GM23338 (cell line): ENCODE data around the gene PIM3. TPM values are rescaled to one million over a fixed set of nuclear protein-coding genes. Genes with fewer than 3 reads are reported as not detected.

Experiments
- ATAC-seq: fragments of 200-7000 bp; cut with Tn5 transposase; 3 replicates; pipeline ENCODE4 v1.9.1; 2020
- DNase-seq: peaks from one replicate; pipeline ENCODE4 v3.0.0-alpha.2; 2015; ENCODE audit warnings: low spot score
- H2AFZ ChIP-seq: fragments of 200-600 bp; sonication (generic); 2 replicates; pipeline ENCODE4 v1.8.0; 2016; ENCODE audit warnings: antibody characterized with exemption, mild to moderate bottlenecking, moderate library complexity
- H3F3A ChIP-seq: fragments of 200-600 bp; sonication (generic); replicated peaks from 2 replicates; pipeline ENCODE4 v1.8.0; 2017; ENCODE audit warnings: antibody characterized with exemption, mixed run types, low read depth
- H3K27ac ChIP-seq: fragments of 200-600 bp; sonication (generic); 2 replicates; pipeline ENCODE4 v1.6.1; 2016; ENCODE audit warnings: low read depth
- H3K27me3 ChIP-seq: fragments of 200-600 bp; sonication (generic); 2 replicates; pipeline ENCODE4 v1.8.0; 2016; ENCODE audit warnings: mild to moderate bottlenecking, mixed run types, moderate library complexity; ENCODE audit not compliant: insufficient read depth
- H3K36me3 ChIP-seq: fragments of 200-600 bp; sonication (generic); 2 replicates; pipeline ENCODE4 v1.8.0; 2016; ENCODE audit warnings: mild to moderate bottlenecking; ENCODE audit not compliant: insufficient read depth
- H3K4me1 ChIP-seq: fragments of 200-600 bp; sonication (generic); 2 replicates; pipeline ENCODE4 v1.8.0; 2016; ENCODE audit warnings: mild to moderate bottlenecking, moderate library complexity; ENCODE audit not compliant: insufficient read depth
- H3K4me2 ChIP-seq: fragments of 200-600 bp; sonication (generic); 2 replicates; pipeline ENCODE4 v1.7.1; 2017; ENCODE audit warnings: mixed run types
- H3K4me3 ChIP-seq: fragments of 200-600 bp; sonication (generic); 2 replicates; pipeline ENCODE4 v1.6.1; 2016; ENCODE audit warnings: mixed run types
- H3K79me2 ChIP-seq: fragments of 200-600 bp; sonication (generic); replicated peaks from 2 replicates; pipeline ENCODE4 v1.8.0; 2017; ENCODE audit warnings: mild to moderate bottlenecking; ENCODE audit not compliant: insufficient read depth
- H3K9me2 ChIP-seq: fragments of 200-600 bp; sonication (generic); 2 replicates; pipeline ENCODE4 v1.8.0; 2017; ENCODE audit not compliant: insufficient read depth
- H4K20me1 ChIP-seq: fragments of 200-600 bp; sonication (generic); replicated peaks from 2 replicates; pipeline ENCODE4 v1.8.0; 2017; ENCODE audit warnings: mild to moderate bottlenecking; ENCODE audit not compliant: insufficient read depth
- H3K27ac Mint-ChIP-seq: 2 replicates; pipeline ENCODE4 v1.8.0; 2020; ENCODE audit warnings: inconsistent platforms, mild to moderate bottlenecking, moderate library complexity, mixed read lengths
- H3K27me3 Mint-ChIP-seq: 3 replicates; pipeline ENCODE4 v1.8.0; 2022; ENCODE audit warnings: low read depth, mild to moderate bottlenecking, moderate library complexity, mixed read lengths, inconsistent platforms; ENCODE audit not compliant: insufficient read depth, poor library complexity
- H3K36me3 Mint-ChIP-seq: 3 replicates; pipeline ENCODE4 v1.8.0; 2021; ENCODE audit warnings: low read depth, mild to moderate bottlenecking, inconsistent platforms, moderate library complexity, mixed read lengths
- H3K4me1 Mint-ChIP-seq: 3 replicates; pipeline ENCODE4 v1.8.0; 2020; ENCODE audit warnings: mild to moderate bottlenecking, inconsistent platforms, mixed read lengths
- H3K4me3 Mint-ChIP-seq: 3 replicates; pipeline ENCODE4 v1.8.0; 2021; ENCODE audit warnings: moderate library complexity, mild to moderate bottlenecking, inconsistent platforms, mixed read lengths
- H3K9me3 Mint-ChIP-seq: 3 replicates; pipeline ENCODE4 v1.8.0; 2020; ENCODE audit warnings: moderate library complexity, mild to moderate bottlenecking, inconsistent platforms, mixed read lengths
- CREB1 ChIP-seq: fragments of 250-450 bp; sonication (Bioruptor Pico); IDR thresholded peaks from 2 replicates; pipeline ENCODE4 v1.5.0; 2020; ENCODE audit warnings: low read depth, mild to moderate bottlenecking, moderate library complexity
- JUNB ChIP-seq: IDR thresholded peaks from one replicate; pipeline ENCODE4 v1.6.1; 2016; ENCODE audit warnings: antibody characterized with exemption; ENCODE audit not compliant: unreplicated experiment
- NANOG ChIP-seq: IDR thresholded peaks from 2 replicates; pipeline ENCODE4 v1.6.1; 2016; ENCODE audit warnings: antibody characterized with exemption, borderline replicate concordance
- POLR2AphosphoS5 ChIP-seq: IDR thresholded peaks from 2 replicates; pipeline ENCODE4 v1.6.1; 2016; ENCODE audit warnings: antibody characterized with exemption, low read depth
- STAT1 ChIP-seq: IDR thresholded peaks from one replicate; pipeline ENCODE4 v1.6.1; 2016; ENCODE audit warnings: antibody characterized with exemption; ENCODE audit not compliant: unreplicated experiment
- ZNF114 ChIP-seq: fragments of 250-450 bp; sonication (Bioruptor Pico); IDR thresholded peaks from 2 replicates; pipeline ENCODE4 v1.5.0; 2020; ENCODE audit warnings: mild to moderate bottlenecking, moderate library complexity
- ZNF331 ChIP-seq: fragments of 250-450 bp; sonication (Bioruptor Pico); IDR thresholded peaks from 2 replicates; pipeline ENCODE4 v1.5.0; 2020; ENCODE audit warnings: low read depth, mild to moderate bottlenecking, moderate library complexity
- polyA plus RNA-seq: library from polyadenylated mRNA; unstranded; fragments of >200 nt; fragmentation: Nextera tagmentation; extraction: Ambion mirVana; gene quantifications from 2 replicates; pipeline ENCODE4 v1.2.1, GENCODE V29; 2016
- total RNA-seq: library from RNA; depleted of rRNA; stranded (reverse); fragments of >200 nt; shearing (Covaris generic); gene quantifications from 2 replicates; pipeline ENCODE4 v1.2.3, GENCODE V29; 2014
- TF ChIP-seq, protein P1 (sequence below), 2 experiments: fragments of 200-600 bp in 1 of 2; sonication (generic) in 1 of 2; conservative IDR thresholded peaks; 2 replicates each; pipeline versions ENCODE4 v1.5.1 to v1.6.1; 2016 to 2017; ENCODE audit warnings: antibody characterized with exemption in 2 of 2, low read depth in 2 of 2, mild to moderate bottlenecking in 2 of 2, moderate library complexity in 1 of 2
- TF ChIP-seq, protein P2 (sequence below): fragments of 250-450 bp; sonication (Bioruptor Pico); IDR thresholded peaks from 2 replicates; pipeline ENCODE4 v1.5.0; 2020; ENCODE audit warnings: mild to moderate bottlenecking, moderate library complexity
- TF ChIP-seq, protein P3 (sequence below): IDR thresholded peaks from 2 replicates; pipeline ENCODE4 v1.6.1; 2016; ENCODE audit warnings: antibody characterized with exemption

PIM3 gene
- total and polyA plus RNA-seq, 2 experiments from 2014 or later: 17.7 to 37.3 TPM

DNA sequence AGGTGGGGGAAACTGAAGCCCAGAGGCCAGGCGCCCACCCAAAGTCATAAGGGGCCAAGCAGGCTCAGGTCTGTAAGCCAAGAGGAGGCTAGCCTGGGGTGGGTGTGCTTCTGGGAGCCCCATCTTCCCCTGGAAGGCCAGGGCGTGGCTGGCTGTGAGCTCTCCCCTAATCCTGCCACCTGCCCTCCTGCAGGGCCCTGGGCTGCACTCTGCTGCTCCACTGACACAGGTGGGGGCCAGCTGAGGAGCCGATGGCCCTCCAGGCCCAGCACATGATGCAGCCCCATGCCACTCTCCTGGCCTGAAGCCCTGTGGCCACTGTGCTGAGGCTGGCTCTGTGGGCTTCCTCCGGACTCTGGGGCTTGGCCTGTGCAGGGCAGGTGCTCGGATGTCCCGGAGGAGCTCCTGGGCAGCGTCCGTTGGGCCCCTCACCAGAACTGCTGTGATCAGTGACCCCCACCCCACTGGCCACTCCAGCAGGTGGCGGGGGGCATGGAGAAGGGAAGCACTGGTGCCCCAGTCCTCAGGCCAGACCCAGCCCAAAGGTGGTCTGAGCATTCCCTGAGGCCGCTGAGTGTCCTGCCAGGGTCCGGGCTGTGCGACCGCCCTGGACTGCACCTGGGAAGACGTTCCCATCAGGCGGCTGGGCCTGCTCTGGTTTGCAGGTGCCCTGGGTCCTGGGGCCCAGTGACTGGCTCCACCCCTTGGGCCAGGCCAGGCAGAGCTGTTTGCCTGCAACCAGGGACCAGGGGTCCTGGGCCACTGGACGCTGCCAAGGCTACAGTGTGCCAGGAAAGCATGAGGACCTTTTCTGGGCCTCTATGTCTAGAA is 8.5 kb downstream of the PIM3 start:
- no peak overlapping the region for H3K27ac Mint-ChIP-seq
- Histone ChIP-seq H3K4me2 (no peak overlapping the region), H3K4me3 (no peak overlapping the region), H3K9me2 (no peaks in the 10 kb centered on the region), H3K79me2 (no peaks in the 10 kb centered on the region; the same call in 1 of the 2 replicates), H3K27ac (no peak overlapping the region), H3K4me1 (no peaks in the 10 kb centered on the region), H4K20me1 (no peaks in the 10 kb centered on the region), H3F3A (peaks cover 10% of the 10 kb centered on the region; the same call in 1 of the 2 replicates), H2AFZ (no peak overlapping the region), H3K36me3 (no peaks in the 10 kb centered on the region), H3K27me3 (peaks cover 32% of the 10 kb centered on the region)
- ATAC-seq (no peak), DNase-seq (no peak)
- H3K9me3 Mint-ChIP-seq: no peaks in the 10 kb centered on the region; the same call in 2 of the 3 replicates
- TF ChIP-seq, protein P1, sequence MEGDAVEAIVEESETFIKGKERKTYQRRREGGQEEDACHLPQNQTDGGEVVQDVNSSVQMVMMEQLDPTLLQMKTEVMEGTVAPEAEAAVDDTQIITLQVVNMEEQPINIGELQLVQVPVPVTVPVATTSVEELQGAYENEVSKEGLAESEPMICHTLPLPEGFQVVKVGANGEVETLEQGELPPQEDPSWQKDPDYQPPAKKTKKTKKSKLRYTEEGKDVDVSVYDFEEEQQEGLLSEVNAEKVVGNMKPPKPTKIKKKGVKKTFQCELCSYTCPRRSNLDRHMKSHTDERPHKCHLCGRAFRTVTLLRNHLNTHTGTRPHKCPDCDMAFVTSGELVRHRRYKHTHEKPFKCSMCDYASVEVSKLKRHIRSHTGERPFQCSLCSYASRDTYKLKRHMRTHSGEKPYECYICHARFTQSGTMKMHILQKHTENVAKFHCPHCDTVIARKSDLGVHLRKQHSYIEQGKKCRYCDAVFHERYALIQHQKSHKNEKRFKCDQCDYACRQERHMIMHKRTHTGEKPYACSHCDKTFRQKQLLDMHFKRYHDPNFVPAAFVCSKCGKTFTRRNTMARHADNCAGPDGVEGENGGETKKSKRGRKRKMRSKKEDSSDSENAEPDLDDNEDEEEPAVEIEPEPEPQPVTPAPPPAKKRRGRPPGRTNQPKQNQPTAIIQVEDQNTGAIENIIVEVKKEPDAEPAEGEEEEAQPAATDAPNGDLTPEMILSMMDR (conservative IDR thresholded peaks at IDR 0.05; ENCODE audit: low read depth in 2 of 2): no peak
- no peak for TF ChIP-seq CREB1 (CRISPR knock-in tag)
- H3K4me1 Mint-ChIP-seq: peaks cover 5% of the 10 kb centered on the region
- peaks cover 12% of the 10 kb centered on the region for H3K27me3 Mint-ChIP-seq
- H3K36me3 Mint-ChIP-seq: peaks cover 3% of the 10 kb centered on the region; the same call in 2 of the 3 replicates
- no peak overlapping the region for H3K4me3 Mint-ChIP-seq

DNA sequence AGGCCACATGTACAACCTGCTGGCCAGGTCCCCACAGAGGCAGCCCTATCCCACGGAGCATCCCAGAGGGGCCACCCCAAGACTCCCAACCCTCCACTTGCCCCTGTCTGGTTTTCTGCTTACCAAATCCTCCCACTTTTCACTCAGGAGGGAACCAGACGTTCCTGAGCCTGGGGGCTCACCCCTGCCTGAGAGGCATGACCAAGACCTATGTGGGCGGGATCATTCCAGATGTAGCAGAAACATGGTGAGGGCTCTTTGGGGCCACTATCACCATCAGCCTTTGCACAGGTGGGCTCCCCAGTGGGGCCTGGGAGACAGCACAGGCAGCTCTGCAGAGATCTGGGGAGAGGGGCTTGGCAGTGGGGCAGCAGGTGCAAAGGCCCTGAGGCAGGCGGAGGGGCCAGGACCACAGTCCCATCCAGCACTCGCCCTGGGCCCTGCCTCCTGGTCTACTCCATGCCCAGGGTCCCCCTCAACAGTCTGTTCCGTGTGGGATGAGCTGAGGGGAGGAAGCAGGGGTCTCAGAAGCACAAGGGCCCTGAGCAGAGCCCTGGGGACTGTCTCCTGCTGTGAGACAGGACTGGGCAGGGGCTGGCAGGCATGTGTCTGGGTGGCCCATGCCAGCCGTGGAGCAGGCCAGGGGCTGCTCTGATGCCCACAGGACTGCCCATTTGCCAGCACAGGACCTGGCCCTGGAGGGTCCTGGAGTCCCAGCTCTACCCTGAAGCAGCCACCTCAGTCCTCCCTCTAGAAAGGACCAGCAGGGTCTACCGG is 9.4 kb downstream of the PIM3 start:
- Mint-ChIP-seq H3K4me3 (peak overlapping the region; percentile 64; the same call in 1 of the 3 replicates), H3K9me3 (no peaks in the 10 kb centered on the region; the same call in 2 of the 3 replicates), H3K27ac (no peak overlapping the region; the same call in 1 of the 2 replicates), H3K36me3 (no peaks in the 10 kb centered on the region), H3K27me3 (peaks cover 12% of the 10 kb centered on the region), H3K4me1 (peaks cover 5% of the 10 kb centered on the region)
- Histone ChIP-seq H3K4me1 (no peaks in the 10 kb centered on the region), H3K9me2 (no peaks in the 10 kb centered on the region), H3K36me3 (no peaks in the 10 kb centered on the region), H3K79me2 (no peaks in the 10 kb centered on the region), H3K4me3 (peak overlapping the region; percentile 55; the same call in 1 of the 2 replicates), H3K4me2 (no peak overlapping the region; the same call in 1 of the 2 replicates), H3F3A (peaks cover 10% of the 10 kb centered on the region; the same call in 1 of the 2 replicates), H4K20me1 (no peaks in the 10 kb centered on the region), H2AFZ (no peak overlapping the region), H3K27me3 (peaks cover 32% of the 10 kb centered on the region), H3K27ac (no peak overlapping the region)
- DNase-seq: no peak
- no peak for ATAC-seq
- no peak for TF ChIP-seq ZNF114 (CRISPR knock-in tag)
- no peak for TF ChIP-seq STAT1
- no peak for TF ChIP-seq ZNF331
- no peak for TF ChIP-seq CREB1 (CRISPR knock-in tag)
- no peak for TF ChIP-seq NANOG
- no peak for TF ChIP-seq JUNB
- no peak for TF ChIP-seq POLR2AphosphoS5
- TF ChIP-seq, protein P2, sequence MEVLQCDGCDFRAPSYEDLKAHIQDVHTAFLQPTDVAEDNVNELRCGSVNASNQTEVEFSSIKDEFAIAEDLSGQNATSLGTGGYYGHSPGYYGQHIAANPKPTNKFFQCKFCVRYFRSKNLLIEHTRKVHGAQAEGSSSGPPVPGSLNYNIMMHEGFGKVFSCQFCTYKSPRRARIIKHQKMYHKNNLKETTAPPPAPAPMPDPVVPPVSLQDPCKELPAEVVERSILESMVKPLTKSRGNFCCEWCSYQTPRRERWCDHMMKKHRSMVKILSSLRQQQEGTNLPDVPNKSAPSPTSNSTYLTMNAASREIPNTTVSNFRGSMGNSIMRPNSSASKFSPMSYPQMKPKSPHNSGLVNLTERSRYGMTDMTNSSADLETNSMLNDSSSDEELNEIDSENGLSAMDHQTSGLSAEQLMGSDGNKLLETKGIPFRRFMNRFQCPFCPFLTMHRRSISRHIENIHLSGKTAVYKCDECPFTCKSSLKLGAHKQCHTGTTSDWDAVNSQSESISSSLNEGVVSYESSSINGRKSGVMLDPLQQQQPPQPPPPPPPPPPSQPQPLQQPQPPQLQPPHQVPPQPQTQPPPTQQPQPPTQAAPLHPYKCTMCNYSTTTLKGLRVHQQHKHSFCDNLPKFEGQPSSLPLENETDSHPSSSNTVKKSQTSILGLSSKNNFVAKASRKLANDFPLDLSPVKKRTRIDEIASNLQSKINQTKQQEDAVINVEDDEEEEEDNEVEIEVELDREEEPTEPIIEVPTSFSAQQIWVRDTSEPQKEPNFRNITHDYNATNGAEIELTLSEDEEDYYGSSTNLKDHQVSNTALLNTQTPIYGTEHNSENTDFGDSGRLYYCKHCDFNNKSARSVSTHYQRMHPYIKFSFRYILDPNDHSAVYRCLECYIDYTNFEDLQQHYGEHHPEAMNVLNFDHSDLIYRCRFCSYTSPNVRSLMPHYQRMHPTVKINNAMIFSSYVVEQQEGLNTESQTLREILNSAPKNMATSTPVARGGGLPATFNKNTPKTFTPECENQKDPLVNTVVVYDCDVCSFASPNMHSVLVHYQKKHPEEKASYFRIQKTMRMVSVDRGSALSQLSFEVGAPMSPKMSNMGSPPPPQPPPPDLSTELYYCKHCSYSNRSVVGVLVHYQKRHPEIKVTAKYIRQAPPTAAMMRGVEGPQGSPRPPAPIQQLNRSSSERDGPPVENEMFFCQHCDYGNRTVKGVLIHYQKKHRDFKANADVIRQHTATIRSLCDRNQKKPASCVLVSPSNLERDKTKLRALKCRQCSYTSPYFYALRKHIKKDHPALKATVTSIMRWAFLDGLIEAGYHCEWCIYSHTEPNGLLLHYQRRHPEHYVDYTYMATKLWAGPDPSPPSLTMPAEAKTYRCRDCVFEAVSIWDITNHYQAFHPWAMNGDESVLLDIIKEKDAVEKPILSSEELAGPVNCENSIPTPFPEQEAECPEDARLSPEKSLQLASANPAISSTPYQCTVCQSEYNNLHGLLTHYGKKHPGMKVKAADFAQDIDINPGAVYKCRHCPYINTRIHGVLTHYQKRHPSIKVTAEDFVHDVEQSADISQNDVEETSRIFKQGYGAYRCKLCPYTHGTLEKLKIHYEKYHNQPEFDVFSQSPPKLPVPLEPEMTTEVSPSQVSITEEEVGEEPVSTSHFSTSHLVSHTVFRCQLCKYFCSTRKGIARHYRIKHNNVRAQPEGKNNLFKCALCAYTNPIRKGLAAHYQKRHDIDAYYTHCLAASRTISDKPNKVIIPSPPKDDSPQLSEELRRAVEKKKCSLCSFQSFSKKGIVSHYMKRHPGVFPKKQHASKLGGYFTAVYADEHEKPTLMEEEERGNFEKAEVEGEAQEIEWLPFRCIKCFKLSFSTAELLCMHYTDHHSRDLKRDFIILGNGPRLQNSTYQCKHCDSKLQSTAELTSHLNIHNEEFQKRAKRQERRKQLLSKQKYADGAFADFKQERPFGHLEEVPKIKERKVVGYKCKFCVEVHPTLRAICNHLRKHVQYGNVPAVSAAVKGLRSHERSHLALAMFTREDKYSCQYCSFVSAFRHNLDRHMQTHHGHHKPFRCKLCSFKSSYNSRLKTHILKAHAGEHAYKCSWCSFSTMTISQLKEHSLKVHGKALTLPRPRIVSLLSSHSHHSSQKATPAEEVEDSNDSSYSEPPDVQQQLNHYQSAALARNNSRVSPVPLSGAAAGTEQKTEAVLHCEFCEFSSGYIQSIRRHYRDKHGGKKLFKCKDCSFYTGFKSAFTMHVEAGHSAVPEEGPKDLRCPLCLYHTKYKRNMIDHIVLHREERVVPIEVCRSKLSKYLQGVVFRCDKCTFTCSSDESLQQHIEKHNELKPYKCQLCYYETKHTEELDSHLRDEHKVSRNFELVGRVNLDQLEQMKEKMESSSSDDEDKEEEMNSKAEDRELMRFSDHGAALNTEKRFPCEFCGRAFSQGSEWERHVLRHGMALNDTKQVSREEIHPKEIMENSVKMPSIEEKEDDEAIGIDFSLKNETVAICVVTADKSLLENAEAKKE (CRISPR knock-in tag): no peak
- TF ChIP-seq, protein P3, sequence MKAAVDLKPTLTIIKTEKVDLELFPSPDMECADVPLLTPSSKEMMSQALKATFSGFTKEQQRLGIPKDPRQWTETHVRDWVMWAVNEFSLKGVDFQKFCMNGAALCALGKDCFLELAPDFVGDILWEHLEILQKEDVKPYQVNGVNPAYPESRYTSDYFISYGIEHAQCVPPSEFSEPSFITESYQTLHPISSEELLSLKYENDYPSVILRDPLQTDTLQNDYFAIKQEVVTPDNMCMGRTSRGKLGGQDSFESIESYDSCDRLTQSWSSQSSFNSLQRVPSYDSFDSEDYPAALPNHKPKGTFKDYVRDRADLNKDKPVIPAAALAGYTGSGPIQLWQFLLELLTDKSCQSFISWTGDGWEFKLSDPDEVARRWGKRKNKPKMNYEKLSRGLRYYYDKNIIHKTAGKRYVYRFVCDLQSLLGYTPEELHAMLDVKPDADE: no peak
